Gastrocnemius medialis (tissue), 4 donors: ENCODE results near the gene WDR6. TPM values are rescaled to one million over a fixed set of nuclear protein-coding genes. Genes with fewer than 3 reads are reported as not detected.
A peak's percentile ranks its signal among the peaks of the same experiment; 100 is the strongest.

Experiments used
- ATAC-seq, 2 donors: fragments of 150-250 bp; one replicate each; pipeline ENCODE4 v1.9.1; 2016
- DNase-seq, 2 donors: peaks; one replicate each; pipeline ENCODE4 v3.0.0-alpha.2; 2019
- H3K27ac ChIP-seq, 4 donors: fragments of 200-600 bp; sonication (generic); 1 replicate in 1 of 4; 2 replicates in 3 of 4; pipeline ENCODE4 v1.5.1; 2016 to 2018; ENCODE audit warnings: mild to moderate bottlenecking in 2 of 4, moderate library complexity in 1 of 4
- H3K27me3 ChIP-seq, 3 donors: fragments of 200-600 bp; sonication (generic) in 2 of 3; 1 replicate in 1 of 3; 2 replicates in 2 of 3; pipeline versions ENCODE4 v1.5.1 to v1.6.0; 2016 to 2019; ENCODE audit warnings: mild to moderate bottlenecking in 1 of 3, moderate library complexity in 1 of 3
- H3K36me3 ChIP-seq, 2 donors: fragments of 200-600 bp; sonication (generic) in 1 of 2; one replicate each; pipeline ENCODE4 v1.5.1; 2017 to 2018
- H3K4me1 ChIP-seq, 2 donors: fragments of 200-600 bp; sonication (generic) in 1 of 2; one replicate each; pipeline ENCODE4 v1.5.1; 2016 to 2017; ENCODE audit warnings: mild to moderate bottlenecking in 2 of 2
- H3K4me3 ChIP-seq, 4 donors: fragments of 200-600 bp; sonication (generic) in 3 of 4; 1 replicate in 1 of 4; 2 replicates in 3 of 4; pipeline ENCODE4 v1.5.1; 2016 to 2019; ENCODE audit warnings: mild to moderate bottlenecking in 2 of 4
- H3K9me3 ChIP-seq, 3 donors: fragments of 200-600 bp; sonication (generic) in 2 of 3; 1 replicate in 1 of 3; 2 replicates in 2 of 3; pipeline ENCODE4 v1.5.1; 2016 to 2019
- CTCF ChIP-seq, 5 experiments: fragments of 450-650 bp in 3 of 5; fragments of 200-600 bp in 2 of 5; sonication (generic) in 2 of 5; IDR thresholded peaks in 4 of 5; conservative IDR thresholded peaks in 1 of 5; 1 replicate in 4 of 5; 2 replicates in 1 of 5; pipeline ENCODE4 v1.5.1; 2016 to 2019; ENCODE audit warnings: antibody characterized with exemption in 5 of 5, mild to moderate bottlenecking in 3 of 5, moderate library complexity in 3 of 5
- POLR2A ChIP-seq, 2 donors: fragments of 450-650 bp; IDR thresholded peaks; one replicate each; pipeline ENCODE4 v1.6.1; 2017; ENCODE audit warnings: antibody characterized with exemption in 2 of 2, mild to moderate bottlenecking in 2 of 2, moderate library complexity in 2 of 2
- in situ Hi-C, 4 donors: fragments of 200-750 bp; cut with MboI; loops; one replicate each; pipeline versions ENCODE4 v1.15.0 to v1.8.0; 2017; ENCODE audit warnings: low sequenced_read_pairs in 4 of 4
- intact Hi-C: fragments of 100-400 bp; cut with DNase I; formaldehyde crosslinking; loops from one replicate; pipeline ENCODE4 v1.15.1; 2023; ENCODE audit warnings: low total_unique reads
- total RNA-seq, 4 donors: library from RNA; depleted of rRNA; stranded (reverse); fragments of >200 nt; gene quantifications; one replicate each; pipeline versions ENCODE4 v1.1.0 to v1.2.3, GENCODE V29; 2016

WDR6 gene
- total RNA-seq, 4 donors from 2014 or later: 40.4 to 50.9 (median 45.5) TPM

GRCh38 chr3:49015765-49016164 lies 8.6 kb downstream of the WDR6 start:
- no peaks in the 10 kb centered on the region for H3K9me3 ChIP-seq
- intact Hi-C loops: no loop called here
- H3K4me1 ChIP-seq: peaks cover 43 to 53% of the 10 kb centered on the region in 2 donors
- DNase-seq (no peak), ATAC-seq (no peak)
- TF ChIP-seq POLR2A (IDR thresholded peaks at IDR 0.05) (no peak), CTCF (IDR thresholded peaks at IDR 0.05 in 4 of 5, conservative IDR thresholded peaks at IDR 0.05 in 1 of 5) (no peak)
- no peak overlapping the region for H3K4me3 ChIP-seq
- H3K27me3 ChIP-seq: no peaks in the 10 kb centered on the region
- in situ Hi-C loops: no loop called here
- H3K27ac ChIP-seq: no peak overlapping the region
- H3K36me3 ChIP-seq: peaks cover 0 to 28% of the 10 kb centered on the region in 2 donors

GRCh38 chr3:49016414-49017228 lies 9.4 kb downstream of the WDR6 start:
- TF ChIP-seq CTCF (IDR thresholded peaks at IDR 0.05 in 4 of 5, conservative IDR thresholded peaks at IDR 0.05 in 1 of 5): no peak
- TF ChIP-seq POLR2A (IDR thresholded peaks at IDR 0.05): no peak
- ATAC-seq (no peak), DNase-seq (no peak)
- H3K4me3 ChIP-seq: no peak overlapping the region
- H3K9me3 ChIP-seq: no peaks in the 10 kb centered on the region
- H3K27ac ChIP-seq: peak overlapping the region in 1 of 4 donors; percentile 84
- no peaks in the 10 kb centered on the region for H3K27me3 ChIP-seq
- H3K4me1 ChIP-seq: peaks cover 42 to 54% of the 10 kb centered on the region in 2 donors
- intact Hi-C loops (no loop called here), in situ Hi-C loops (no loop called here)
- peaks cover 0 to 28% of the 10 kb centered on the region in 2 donors for H3K36me3 ChIP-seq

- H3K36me3 ChIP-seq: peaks cover 0 to 28% of the 10 kb centered on the region in 2 donors
- ATAC-seq (no peak), DNase-seq (no peak)
- H3K4me1 ChIP-seq: peaks cover 34 to 48% of the 10 kb centered on the region in 2 donors
- H3K4me3 ChIP-seq: peak overlapping the region; percentile 88 to 96 (median 90)
- intact Hi-C loops: no loop called here
- in situ Hi-C loops: no loop called here
- TF ChIP-seq POLR2A (IDR thresholded peaks at IDR 0.05) (no peak), CTCF (IDR thresholded peaks at IDR 0.05 in 4 of 5, conservative IDR thresholded peaks at IDR 0.05 in 1 of 5) (no peak)
- H3K9me3 ChIP-seq: no peaks in the 10 kb centered on the region
- peak overlapping the region; percentile 78 to 87 (median 82) for H3K27ac ChIP-seq
- H3K27me3 ChIP-seq: no peaks in the 10 kb centered on the region
Measured at GRCh38 chr3:49017229-49017970, 10.2 kb downstream of the WDR6 start.

GRCh38 chr3:49017971-49018706 lies 10.9 kb downstream of the WDR6 start, which contains the start of gene DALRD3:
Gene DALRD3, minus strand, starts transcription at chr3:49018580. Its CDS starts 16 bp downstream, at chr3:49018564.
- TF ChIP-seq POLR2A (IDR thresholded peaks at IDR 0.05) (peak; percentile 26 to 65), CTCF (IDR thresholded peaks at IDR 0.05 in 4 of 5, conservative IDR thresholded peaks at IDR 0.05 in 1 of 5) (no peak)
- Histone ChIP-seq H3K4me1 (peaks cover 36 to 48% of the 10 kb centered on the region in 2 donors), H3K27ac (peak within 1 kb of the TSS; percentile 78 to 100 (median 84)), H3K9me3 (no peaks in the 10 kb centered on the region), H3K4me3 (peak within 1 kb of the TSS; percentile 88 to 96 (median 90)), H3K27me3 (no peaks in the 10 kb centered on the region), H3K36me3 (peaks cover 0 to 29% of the 10 kb centered on the region in 2 donors)
- ATAC-seq (no peak), DNase-seq (peak in 1 of 2 donors; percentile 40)
- intact Hi-C loops: no loop called here
- in situ Hi-C loops: no loop called here
